Measurements from ENCODE around the gene NYAP1. TPM values are rescaled to one million over a fixed set of nuclear protein-coding genes. Genes with fewer than 3 reads are reported as not detected.
"Not testable (repeated sequence)": the region's sequence is repeated elsewhere in the genome, so short reads cannot be mapped to it uniquely, and the experiment has no call there.

NYAP1 gene
- polyA plus RNA-seq, 1 donor (not counting 4 experiments of a cell fraction or from before 2014, with no cell fraction given) = 0.16 TPM

DNA sequence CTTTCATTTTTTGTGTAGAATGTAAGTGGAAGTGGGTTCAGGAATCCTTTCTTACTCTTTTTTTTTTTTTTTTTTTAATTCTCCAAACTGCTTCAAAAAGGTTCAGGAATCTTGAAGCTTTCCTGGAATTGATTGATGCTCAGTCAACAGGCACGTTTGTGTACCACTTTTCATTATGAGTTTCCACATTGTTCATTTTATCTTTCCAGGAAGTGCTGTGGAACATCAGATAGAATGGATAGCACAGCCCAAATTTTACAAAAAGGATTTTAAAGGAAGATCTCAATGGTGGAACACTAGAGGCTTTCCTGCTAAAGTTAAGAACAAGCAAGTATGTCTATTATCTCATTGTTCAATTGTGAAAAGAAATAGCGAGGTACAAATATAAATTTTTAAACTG, 45.6 kb upstream of the NYAP1 start:
- Histone ChIP-seq H4K20me1 (ENCODE audit: control insufficient read depth, extremely low read depth, insufficient read depth, low read length) (no peaks in the 10 kb centered on the region), H3K4me2 (ENCODE audit: control insufficient read depth, extremely low read depth, insufficient read depth, low read depth, low read length) (no peak overlapping the region), H3K9me1 (ENCODE audit: control insufficient read depth, extremely low read depth, insufficient read depth, low read length) (no peaks in the 10 kb centered on the region), H2AFZ (ENCODE audit: control insufficient read depth, low read length) (no peak overlapping the region), H3K9me3 (ENCODE audit: control insufficient read depth, low read depth, low read length) (no peaks in the 10 kb centered on the region), H3K4me3 (ENCODE audit: control insufficient read depth in 2 of 3, extremely low read depth in 1 of 3, insufficient read depth in 2 of 3, low read depth in 1 of 3, low read length in 3 of 3) (no peak overlapping the region), H3K79me2 (ENCODE audit: control insufficient read depth, insufficient read depth, low read length) (peaks cover 24% of the 10 kb centered on the region), H3K27ac (ENCODE audit: control insufficient read depth, insufficient read depth, low read length) (no peak overlapping the region), H3K9ac (ENCODE audit: control insufficient read depth, extremely low read depth, insufficient read depth, low read length) (no peak overlapping the region), H3K27me3 (ENCODE audit: control insufficient read depth, extremely low read depth, insufficient read depth, low read length) (no peaks in the 10 kb centered on the region), H3K36me3 (ENCODE audit: control insufficient read depth in 2 of 2, extremely low read depth in 1 of 2, insufficient read depth in 2 of 2, low read length in 2 of 2) (peaks cover 7 to 21% of the 10 kb centered on the region in 2 experiments), H3K4me1 (ENCODE audit: control insufficient read depth, extremely low read depth, insufficient read depth, low read length) (peaks cover 6% of the 10 kb centered on the region)
- DNase-seq (ENCODE audit: low read depth, low spot score) (no peak), FAIRE-seq (no peak)
- dilution Hi-C loops (cut with MboI; ENCODE audit: extremely low pct_ligation_motif_present, low sequenced_read_pairs) = no loop called here
- no peak for TF ChIP-seq EZH2 (IDR thresholded peaks at IDR 0.05; ENCODE audit: low read length)
- no peak for TF ChIP-seq CTCF (optimal IDR thresholded peaks at IDR 0.05 in 1 of 3, IDR thresholded peaks at IDR 0.05 in 1 of 3, conservative IDR thresholded peaks at IDR 0.05 in 1 of 3; ENCODE audit: extremely low read depth in 1 of 3, insufficient read depth in 2 of 3, low read length in 3 of 3)

DNA sequence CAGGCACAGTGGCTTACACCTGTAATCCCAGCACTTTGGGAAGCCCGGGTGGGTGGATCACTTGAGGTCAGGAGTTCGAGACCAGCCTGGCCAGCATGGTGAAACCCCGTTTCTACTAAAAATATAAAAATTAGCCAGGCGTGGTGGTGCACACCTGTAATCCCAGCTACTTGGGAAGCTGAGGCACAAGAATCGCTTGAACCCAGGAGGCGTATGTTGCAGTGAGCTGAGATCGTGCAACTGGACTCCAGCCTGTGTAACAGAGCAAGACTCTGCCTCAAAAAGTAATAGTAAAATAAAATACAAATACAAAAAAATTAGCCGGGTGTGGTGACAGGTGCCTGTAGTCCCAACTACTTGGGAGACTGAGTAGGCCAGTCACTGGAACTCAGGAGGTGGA, 45.0 kb upstream of the NYAP1 start:
- FAIRE-seq; H3K9ac ChIP-seq (ENCODE audit: control insufficient read depth, extremely low read depth, insufficient read depth, low read length); H3K27ac ChIP-seq (ENCODE audit: control insufficient read depth, insufficient read depth, low read length); H3K9me1 ChIP-seq (ENCODE audit: control insufficient read depth, extremely low read depth, insufficient read depth, low read length); H3K27me3 ChIP-seq (ENCODE audit: control insufficient read depth, extremely low read depth, insufficient read depth, low read length); H3K4me3 ChIP-seq (ENCODE audit: control insufficient read depth in 2 of 3, extremely low read depth in 1 of 3, insufficient read depth in 2 of 3, low read depth in 1 of 3, low read length in 3 of 3); H3K9me3 ChIP-seq (ENCODE audit: control insufficient read depth, low read depth, low read length); H2AFZ ChIP-seq (ENCODE audit: control insufficient read depth, low read length); dilution Hi-C loops (cut with MboI; ENCODE audit: extremely low pct_ligation_motif_present, low sequenced_read_pairs); DNase-seq (ENCODE audit: low read depth, low spot score); H3K4me1 ChIP-seq (ENCODE audit: control insufficient read depth, extremely low read depth, insufficient read depth, low read length); H3K4me2 ChIP-seq (ENCODE audit: control insufficient read depth, extremely low read depth, insufficient read depth, low read depth, low read length); H4K20me1 ChIP-seq (ENCODE audit: control insufficient read depth, extremely low read depth, insufficient read depth, low read length): not testable (repeated sequence)
- H3K36me3 ChIP-seq (ENCODE audit: control insufficient read depth in 2 of 2, extremely low read depth in 1 of 2, insufficient read depth in 2 of 2, low read length in 2 of 2) = peaks cover 5 to 15% of the 10 kb centered on the region in 2 experiments
- peaks cover 19% of the 10 kb centered on the region for H3K79me2 ChIP-seq (ENCODE audit: control insufficient read depth, insufficient read depth, low read length)

- H4K20me1 ChIP-seq (ENCODE audit: control insufficient read depth, extremely low read depth, insufficient read depth, low read length); dilution Hi-C loops (cut with MboI; ENCODE audit: extremely low pct_ligation_motif_present, low sequenced_read_pairs); H3K27me3 ChIP-seq (ENCODE audit: control insufficient read depth, extremely low read depth, insufficient read depth, low read length); H3K4me1 ChIP-seq (ENCODE audit: control insufficient read depth, extremely low read depth, insufficient read depth, low read length); H3K27ac ChIP-seq (ENCODE audit: control insufficient read depth, insufficient read depth, low read length); H3K4me3 ChIP-seq (ENCODE audit: control insufficient read depth in 2 of 3, extremely low read depth in 1 of 3, insufficient read depth in 2 of 3, low read depth in 1 of 3, low read length in 3 of 3); H2AFZ ChIP-seq (ENCODE audit: control insufficient read depth, low read length); H3K36me3 ChIP-seq (ENCODE audit: control insufficient read depth in 2 of 2, extremely low read depth in 1 of 2, insufficient read depth in 2 of 2, low read length in 2 of 2); FAIRE-seq; H3K9ac ChIP-seq (ENCODE audit: control insufficient read depth, extremely low read depth, insufficient read depth, low read length); H3K9me3 ChIP-seq (ENCODE audit: control insufficient read depth, low read depth, low read length); H3K4me2 ChIP-seq (ENCODE audit: control insufficient read depth, extremely low read depth, insufficient read depth, low read depth, low read length); H3K9me1 ChIP-seq (ENCODE audit: control insufficient read depth, extremely low read depth, insufficient read depth, low read length); DNase-seq (ENCODE audit: low read depth, low spot score): not testable (repeated sequence)
- H3K79me2 ChIP-seq (ENCODE audit: control insufficient read depth, insufficient read depth, low read length) = peaks cover 14% of the 10 kb centered on the region
Measured at GRCh38 chr7:100439244-100439643, 44.5 kb upstream of the NYAP1 start.
